Right lobe of liver (tissue), 4 donors: ENCODE measurements around the gene IGF2BP3.

Source experiments
- POLR2A ChIP-seq: fragments of 450-650 bp; IDR thresholded peaks from one replicate; pipeline ENCODE4 v1.6.1; 2017; ENCODE audit warnings: antibody characterized with exemption, mild to moderate bottlenecking
- TF ChIP-seq, protein P1 (sequence below), 4 donors: fragments of 200-600 bp in 3 of 4; fragments of 450-650 bp in 1 of 4; IDR thresholded peaks; one replicate each; pipeline versions ENCODE4 v1.5.1 to v1.8.0; 2016 to 2022; ENCODE audit warnings: antibody characterized with exemption in 4 of 4, mild to moderate bottlenecking in 2 of 4
- donor health status: DM: no; HTN: no; CAD: no.
- donor health status: DM: no; HTN: no; CAD: no.
- donor health status: DM: no; HTN: yes; CAD: no.

DNA sequence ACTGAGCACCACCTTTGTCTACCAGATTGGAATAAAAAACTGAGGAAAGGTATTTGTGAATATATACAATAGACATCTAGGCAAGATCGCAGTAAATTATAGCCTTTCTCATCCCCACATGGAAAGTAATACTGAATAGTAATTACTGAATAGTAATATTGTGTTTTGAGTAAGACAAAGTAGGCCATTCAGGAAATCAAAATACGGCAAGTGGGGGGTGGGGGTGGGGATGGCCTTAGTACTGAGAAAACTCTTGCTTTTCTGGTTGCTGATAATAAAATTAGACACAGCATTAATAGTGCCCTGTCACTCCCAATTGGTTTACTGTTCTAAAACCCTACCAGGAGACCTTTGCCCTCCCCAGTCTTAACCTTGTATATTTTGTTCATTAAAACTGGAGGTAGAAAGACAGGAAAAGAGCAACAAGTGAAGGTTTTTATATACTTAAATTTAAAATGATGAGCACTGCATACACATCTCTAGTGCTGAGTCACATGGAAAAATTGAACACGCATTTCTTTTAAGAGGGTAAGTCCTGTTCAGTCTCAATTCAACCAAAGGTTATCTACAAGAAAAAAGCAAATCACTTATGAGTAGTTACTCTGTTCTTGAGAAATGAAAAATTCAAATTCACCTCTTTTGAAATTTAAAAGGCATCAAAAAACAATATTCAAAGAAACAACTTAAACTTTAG is 65.6 kb downstream of the IGF2BP3 start:
- TF ChIP-seq, protein P1, sequence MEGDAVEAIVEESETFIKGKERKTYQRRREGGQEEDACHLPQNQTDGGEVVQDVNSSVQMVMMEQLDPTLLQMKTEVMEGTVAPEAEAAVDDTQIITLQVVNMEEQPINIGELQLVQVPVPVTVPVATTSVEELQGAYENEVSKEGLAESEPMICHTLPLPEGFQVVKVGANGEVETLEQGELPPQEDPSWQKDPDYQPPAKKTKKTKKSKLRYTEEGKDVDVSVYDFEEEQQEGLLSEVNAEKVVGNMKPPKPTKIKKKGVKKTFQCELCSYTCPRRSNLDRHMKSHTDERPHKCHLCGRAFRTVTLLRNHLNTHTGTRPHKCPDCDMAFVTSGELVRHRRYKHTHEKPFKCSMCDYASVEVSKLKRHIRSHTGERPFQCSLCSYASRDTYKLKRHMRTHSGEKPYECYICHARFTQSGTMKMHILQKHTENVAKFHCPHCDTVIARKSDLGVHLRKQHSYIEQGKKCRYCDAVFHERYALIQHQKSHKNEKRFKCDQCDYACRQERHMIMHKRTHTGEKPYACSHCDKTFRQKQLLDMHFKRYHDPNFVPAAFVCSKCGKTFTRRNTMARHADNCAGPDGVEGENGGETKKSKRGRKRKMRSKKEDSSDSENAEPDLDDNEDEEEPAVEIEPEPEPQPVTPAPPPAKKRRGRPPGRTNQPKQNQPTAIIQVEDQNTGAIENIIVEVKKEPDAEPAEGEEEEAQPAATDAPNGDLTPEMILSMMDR (IDR thresholded peaks at IDR 0.05), result no peak
- no peak for TF ChIP-seq POLR2A
